Measurements from ENCODE around the gene RBFOX1. TPM values are rescaled to one million over a fixed set of nuclear protein-coding genes. Genes with fewer than 3 reads are reported as not detected.

RBFOX1 gene
- total RNA-seq, 1 donor from 2014 or later = not detected

DNA sequence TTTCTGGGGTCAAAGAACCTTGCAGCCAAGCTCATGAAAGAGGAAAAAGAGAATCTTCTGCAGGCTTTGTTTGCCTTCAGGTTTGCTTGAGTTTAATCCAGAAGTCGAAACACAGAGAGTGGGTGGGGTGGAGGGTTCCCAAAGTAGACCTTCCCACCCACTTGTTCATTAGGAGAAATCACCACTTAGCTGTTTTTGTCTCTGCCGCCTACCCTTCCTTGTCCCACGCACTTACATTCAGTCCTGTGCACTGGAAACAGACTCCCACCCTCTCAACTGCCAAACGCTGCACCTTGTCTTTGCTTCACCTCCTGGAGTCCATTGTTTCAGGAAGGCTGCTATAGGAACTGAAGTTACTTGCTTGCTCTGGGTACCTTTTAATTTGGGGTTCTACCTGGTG lies 38.6 kb upstream of the RBFOX1 start:
- H3K36me3 Mint-ChIP-seq (ENCODE audit: low read depth) = no peaks in the 10 kb centered on the region
- no peak for TF ChIP-seq CTCF (IDR thresholded peaks at IDR 0.05)
- ATAC-seq (ENCODE audit: low read depth) = no peak
- H3K4me1 Mint-ChIP-seq = no peaks in the 10 kb centered on the region
- no peaks in the 10 kb centered on the region for H3K27me3 Mint-ChIP-seq
- H3K4me3 Mint-ChIP-seq = no peak overlapping the region
- intact Hi-C loops (cut with micrococcal nuclease) = no loop called here
- no peak overlapping the region for H3K27ac Mint-ChIP-seq
- CTCF ChIA-PET = no interaction called here
- H3K9me3 Mint-ChIP-seq = peaks cover 3% of the 10 kb centered on the region
- no peak for DNase-seq
- POLR2A ChIA-PET = no interaction called here

DNA sequence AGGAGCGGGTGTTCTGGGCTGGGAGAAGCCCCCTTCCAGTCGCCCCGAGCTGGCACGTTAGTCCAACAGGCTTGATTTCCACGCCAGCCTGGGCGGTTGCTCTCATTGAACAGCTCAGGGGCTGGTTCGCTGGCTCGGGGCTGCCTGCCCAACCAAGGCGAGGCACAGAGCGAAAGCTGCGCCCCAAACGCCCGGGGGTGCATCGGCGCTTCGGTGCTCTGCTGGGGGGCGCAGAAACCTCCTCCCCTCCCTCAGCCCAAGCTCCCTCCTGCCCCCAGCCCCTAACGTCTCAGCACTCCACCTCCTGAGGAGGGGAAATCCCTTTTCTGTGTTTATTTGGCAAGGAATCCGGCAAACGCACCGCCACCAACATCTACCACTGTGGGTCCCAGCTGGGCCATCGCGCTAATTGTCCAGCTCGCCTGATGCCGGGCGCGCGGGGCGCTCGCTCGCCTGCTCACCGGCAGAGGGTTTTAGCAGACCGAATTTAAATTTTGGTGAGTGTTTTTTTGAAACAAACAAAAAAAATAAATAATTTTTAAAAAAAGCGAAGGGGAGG lies 29.5 kb upstream of the RBFOX1 start:
- TF ChIP-seq CTCF (IDR thresholded peaks at IDR 0.05) = no peak
- Mint-ChIP-seq H3K4me1 (no peaks in the 10 kb centered on the region), H3K27ac (no peak overlapping the region), H3K4me3 (no peak overlapping the region), H3K27me3 (peaks cover 9% of the 10 kb centered on the region), H3K36me3 (ENCODE audit: low read depth) (no peaks in the 10 kb centered on the region), H3K9me3 (peaks cover 2% of the 10 kb centered on the region)
- CTCF ChIA-PET = no interaction called here
- ATAC-seq (ENCODE audit: low read depth) (no peak), DNase-seq (no peak)
- POLR2A ChIA-PET = no interaction called here
- intact Hi-C loops (cut with micrococcal nuclease) = no loop called here

DNA sequence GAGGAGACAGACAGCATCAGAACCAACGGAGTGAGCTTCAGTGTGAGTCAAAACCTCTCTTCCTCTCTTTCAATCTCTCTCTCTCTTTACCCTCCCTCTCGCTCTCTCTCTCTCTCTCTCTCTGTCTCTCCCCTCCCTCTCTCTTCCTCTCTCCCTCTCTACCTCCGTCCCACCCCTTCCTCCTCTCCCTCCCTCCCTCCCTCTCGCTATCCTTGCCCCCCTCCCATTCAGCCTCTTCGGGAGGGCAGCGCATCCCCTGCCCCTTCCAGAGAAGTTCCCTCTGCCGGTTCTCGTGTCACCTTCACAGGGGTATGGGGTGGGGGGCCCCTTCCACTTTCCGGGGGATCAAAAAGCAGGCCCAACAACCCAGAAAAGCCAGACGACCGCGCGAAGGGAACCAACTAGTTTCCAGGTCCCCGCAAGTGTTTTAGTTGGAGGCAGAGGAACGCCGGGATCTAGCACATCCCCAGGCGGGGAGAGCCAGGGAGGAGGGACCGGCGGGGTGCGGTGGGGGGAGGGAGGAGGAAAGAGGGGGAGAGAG lies 28.9 kb upstream of the RBFOX1 start:
- Mint-ChIP-seq H3K27me3 (peaks cover 9% of the 10 kb centered on the region), H3K4me1 (no peaks in the 10 kb centered on the region), H3K9me3 (peaks cover 2% of the 10 kb centered on the region)

DNA sequence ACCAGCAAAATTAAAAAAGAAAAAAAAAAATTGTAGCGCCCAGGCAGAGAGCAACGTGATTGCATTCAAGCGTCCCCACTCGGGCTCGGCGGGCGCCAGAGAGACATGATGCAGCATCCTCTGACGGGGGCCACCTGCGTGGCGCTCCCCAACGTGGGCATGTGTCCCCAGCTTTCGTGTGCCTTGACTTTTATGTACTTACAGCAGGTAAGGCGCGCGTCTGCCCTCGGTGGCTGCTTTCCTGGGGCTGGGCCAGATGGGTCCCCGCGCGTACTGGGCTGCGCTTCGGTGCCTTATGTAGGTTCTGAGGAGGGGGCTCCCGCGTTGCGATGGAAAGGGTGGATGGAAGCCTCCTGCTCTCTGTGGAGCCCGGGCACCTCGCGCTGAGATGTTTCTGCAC lies 28.4 kb upstream of the RBFOX1 start:
- ATAC-seq (ENCODE audit: low read depth) (no peak), DNase-seq (no peak)
- H3K36me3 Mint-ChIP-seq (ENCODE audit: low read depth) = no peaks in the 10 kb centered on the region
- H3K9me3 Mint-ChIP-seq = peaks cover 2% of the 10 kb centered on the region
- intact Hi-C loops (cut with micrococcal nuclease) = no loop called here
- no peak for TF ChIP-seq CTCF (IDR thresholded peaks at IDR 0.05)
- ChIA-PET POLR2A (no interaction called here), CTCF (no interaction called here)
- peaks cover 9% of the 10 kb centered on the region for H3K27me3 Mint-ChIP-seq
- H3K4me1 Mint-ChIP-seq = no peaks in the 10 kb centered on the region
- no peak overlapping the region for H3K27ac Mint-ChIP-seq
- H3K4me3 Mint-ChIP-seq = no peak overlapping the region

More for the DNA sequence above, 28.9 kb upstream of the RBFOX1 start:
- no peak for ATAC-seq (ENCODE audit: low read depth)
- CTCF ChIA-PET = no interaction called here
- POLR2A ChIA-PET = no interaction called here
- Mint-ChIP-seq H3K4me3 (no peak overlapping the region), H3K36me3 (ENCODE audit: low read depth) (no peaks in the 10 kb centered on the region), H3K27ac (no peak overlapping the region)
- TF ChIP-seq CTCF (IDR thresholded peaks at IDR 0.05) = no peak
- intact Hi-C loops (cut with micrococcal nuclease) = no loop called here
- DNase-seq = no peak

DNA sequence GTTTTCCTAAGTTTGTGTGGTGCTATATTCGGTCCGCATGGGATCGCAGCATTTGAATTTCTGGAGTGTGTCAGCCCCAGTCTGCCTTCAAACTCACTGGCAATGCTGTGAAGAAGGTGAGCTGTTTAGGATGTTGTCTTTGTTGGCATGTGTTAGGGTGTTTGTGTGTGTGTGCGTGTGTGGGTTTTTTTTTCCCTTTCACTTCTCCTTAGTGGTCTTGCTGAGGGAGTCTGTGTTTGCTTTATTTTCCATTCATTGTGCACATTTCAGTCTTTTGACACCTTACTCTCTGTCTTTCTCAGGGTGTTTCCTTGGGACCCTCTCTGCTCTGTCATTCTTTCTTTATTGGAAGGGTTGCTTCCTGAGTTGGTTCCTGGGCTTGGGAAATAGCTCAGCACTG lies 27.7 kb upstream of the RBFOX1 start:
- no peaks in the 10 kb centered on the region for H3K36me3 Mint-ChIP-seq (ENCODE audit: low read depth)
- TF ChIP-seq CTCF (IDR thresholded peaks at IDR 0.05) = no peak
- no peaks in the 10 kb centered on the region for H3K4me1 Mint-ChIP-seq
- peaks cover 2% of the 10 kb centered on the region for H3K9me3 Mint-ChIP-seq
- ATAC-seq (ENCODE audit: low read depth) (no peak), DNase-seq (no peak)
- ChIA-PET POLR2A (no interaction called here), CTCF (no interaction called here)
- H3K4me3 Mint-ChIP-seq = no peak overlapping the region
- intact Hi-C loops (cut with micrococcal nuclease) = no loop called here
- H3K27me3 Mint-ChIP-seq = peaks cover 9% of the 10 kb centered on the region
- H3K27ac Mint-ChIP-seq = no peak overlapping the region
